Smooth muscle cell (in vitro differentiated cells): Measurements from ENCODE around the gene MB21D2. TPM values are rescaled to one million over a fixed set of nuclear protein-coding genes. Genes with fewer than 3 reads are reported as not detected.

ENCODE experiments used
- DNase-seq: peaks from one replicate; lab custom pipeline; 2025; ENCODE audit not compliant: unreplicated experiment; lab: John Stamatoyannopoulos, UW
- H2AFZ ChIP-seq: fragments of 200-600 bp; sonication (generic); 2 replicates; pipeline ENCODE4 v1.6.0; 2016; ENCODE audit warnings: antibody characterized with exemption, low read depth, mild to moderate bottlenecking
- H3F3A ChIP-seq: fragments of 200-600 bp; sonication (generic); 2 replicates; pipeline ENCODE4 v1.6.0; 2017; ENCODE audit warnings: antibody characterized with exemption, low read depth
- H3K27ac ChIP-seq: fragments of 200-600 bp; sonication (generic); 2 replicates; pipeline ENCODE4 v1.5.1; 2016; ENCODE audit warnings: low read depth, mild to moderate bottlenecking
- H3K27me3 ChIP-seq: fragments of 200-600 bp; sonication (generic); 2 replicates; pipeline ENCODE4 v1.6.1; 2016; ENCODE audit warnings: low read depth, mild to moderate bottlenecking
- H3K36me3 ChIP-seq: fragments of 200-600 bp; sonication (generic); 2 replicates; pipeline ENCODE4 v1.5.1; 2016; ENCODE audit warnings: low read depth
- H3K4me1 ChIP-seq: fragments of 200-600 bp; sonication (generic); 2 replicates; pipeline ENCODE4 v1.5.1; 2016; ENCODE audit warnings: low read depth
- H3K4me2 ChIP-seq: fragments of 200-600 bp; sonication (generic); 2 replicates; pipeline ENCODE4 v1.6.0; 2016; ENCODE audit warnings: mild to moderate bottlenecking
- H3K4me3 ChIP-seq: fragments of 200-600 bp; sonication (generic); 2 replicates; pipeline ENCODE4 v1.5.1; 2016; ENCODE audit warnings: mild to moderate bottlenecking
- H3K79me2 ChIP-seq: fragments of 200-600 bp; sonication (generic); 2 replicates; pipeline ENCODE4 v1.6.0; 2016; ENCODE audit warnings: low read depth, mild to moderate bottlenecking
- H3K9ac ChIP-seq: fragments of 200-600 bp; sonication (generic); 2 replicates; pipeline ENCODE4 v1.6.0; 2016; ENCODE audit warnings: low read depth
- H3K9me3 ChIP-seq: fragments of 200-600 bp; sonication (generic); replicated peaks from 2 replicates; pipeline ENCODE4 v1.5.1; 2016; ENCODE audit warnings: low read depth
- H4K20me1 ChIP-seq: fragments of 200-600 bp; sonication (generic); 2 replicates; pipeline ENCODE4 v1.6.0; 2016; ENCODE audit warnings: low read depth
- CTCF ChIP-seq: fragments of 200-600 bp; sonication (generic); IDR thresholded peaks from 2 replicates; pipeline ENCODE4 v1.5.1; 2017; ENCODE audit warnings: borderline replicate concordance, mild to moderate bottlenecking, antibody characterized with exemption; ENCODE audit not compliant: insufficient read depth, poor library complexity, severe bottlenecking
- WGBS: methylation state at CpG from one replicate; pipeline ENCODE4 v1.1.7; 2016; ENCODE audit warnings: low lambda C conversion rate; 5-methylcytosine and 5-hydroxymethylcytosine counted together
- polyA plus RNA-seq: library from polyadenylated mRNA; unstranded; fragments of >200 nt; fragmentation: Nextera tagmentation; extraction: Ambion mirVana; gene quantifications from 2 replicates; pipeline ENCODE4 v1.2.1, GENCODE V29; 2016
- total RNA-seq: library from RNA; depleted of rRNA; stranded (reverse); fragments of >200 nt; gene quantifications from 2 replicates; pipeline ENCODE4 v1.2.3, GENCODE V29; 2014

Gene MB21D2
- total and polyA plus RNA-seq, 2 experiments from 2014 or later: 5.2 to 17.1 TPM

GRCh38 chr3:192935441-192935840 lies 17.8 kb upstream of the MB21D2 start:
- DNase-seq: no peak
- Histone ChIP-seq H3K27me3 (no peaks in the 10 kb centered on the region), H3K9ac (no peak overlapping the region), H3K4me3 (no peak overlapping the region), H3K27ac (no peak overlapping the region), H4K20me1 (no peaks in the 10 kb centered on the region), H2AFZ (no peak overlapping the region), H3K36me3 (no peaks in the 10 kb centered on the region), H3K9me3 (no peaks in the 10 kb centered on the region), H3K79me2 (no peaks in the 10 kb centered on the region), H3F3A (no peaks in the 10 kb centered on the region), H3K4me1 (no peaks in the 10 kb centered on the region), H3K4me2 (no peak overlapping the region)
- TF ChIP-seq CTCF: no peak
- 100% methylated on average over 1 of the region's 1 CpG for WGBS

- Histone ChIP-seq H3K9me3 (no peaks in the 10 kb centered on the region), H3K4me2 (no peak overlapping the region), H2AFZ (no peak overlapping the region), H4K20me1 (no peaks in the 10 kb centered on the region), H3K79me2 (no peaks in the 10 kb centered on the region), H3K36me3 (no peaks in the 10 kb centered on the region), H3F3A (no peaks in the 10 kb centered on the region), H3K27me3 (no peaks in the 10 kb centered on the region), H3K4me3 (no peak overlapping the region), H3K4me1 (no peaks in the 10 kb centered on the region), H3K9ac (no peak overlapping the region), H3K27ac (no peak overlapping the region)
- 86% methylated on average over 4 of the region's 4 CpGs for WGBS
- no peak for DNase-seq
- no peak for TF ChIP-seq CTCF
Observed at GRCh38 chr3:192933779-192934460, 16.3 kb upstream of the MB21D2 start.

GRCh38 chr3:192933259-192933658 lies 15.6 kb upstream of the MB21D2 start:
- no peak for TF ChIP-seq CTCF

GRCh38 chr3:192931825-192932224 lies 14.2 kb upstream of the MB21D2 start:
- no peaks in the 10 kb centered on the region for H4K20me1 ChIP-seq
- no peak for TF ChIP-seq CTCF
- H3K27me3 ChIP-seq: no peaks in the 10 kb centered on the region
- no peak overlapping the region for H2AFZ ChIP-seq
- no peaks in the 10 kb centered on the region for H3F3A ChIP-seq
- DNase-seq: no peak
- no peak overlapping the region for H3K27ac ChIP-seq
- H3K4me2 ChIP-seq: no peak overlapping the region
- 96% methylated on average over 3 of the region's 3 CpGs for WGBS
- H3K4me3 ChIP-seq: no peak overlapping the region
- no peaks in the 10 kb centered on the region for H3K9me3 ChIP-seq
- H3K4me1 ChIP-seq: no peaks in the 10 kb centered on the region
- H3K36me3 ChIP-seq: no peaks in the 10 kb centered on the region
- H3K79me2 ChIP-seq: no peaks in the 10 kb centered on the region
- H3K9ac ChIP-seq: no peak overlapping the region

More at GRCh38 chr3:192933259-192933658, 15.6 kb upstream of the MB21D2 start:
- no peak for DNase-seq
- Histone ChIP-seq H2AFZ (no peak overlapping the region), H3F3A (no peaks in the 10 kb centered on the region), H3K4me3 (no peak overlapping the region), H3K27ac (no peak overlapping the region), H3K4me1 (no peaks in the 10 kb centered on the region), H3K9me3 (no peaks in the 10 kb centered on the region), H3K36me3 (no peaks in the 10 kb centered on the region), H3K27me3 (no peaks in the 10 kb centered on the region), H3K9ac (no peak overlapping the region), H3K4me2 (no peak overlapping the region), H4K20me1 (no peaks in the 10 kb centered on the region), H3K79me2 (no peaks in the 10 kb centered on the region)
- WGBS: 92% methylated on average over 9 of the region's 9 CpGs
